Mesodermal cell (in vitro differentiated cells): ENCODE results near the gene C17orf100.
A peak's percentile ranks its signal among the peaks of the same experiment; 100 is the strongest.
"Not testable (repeated sequence)": the region's sequence is repeated elsewhere in the genome, so short reads cannot be mapped to it uniquely, and the experiment has no call there.

Experiments used
- H3K27ac ChIP-seq: 2 replicates; pipeline ENCODE4 v1.7.0; 2013; ENCODE audit warnings: mild to moderate bottlenecking, low read depth, low read length, moderate library complexity; ENCODE audit not compliant: severe bottlenecking
- H3K36me3 ChIP-seq: 2 replicates; pipeline ENCODE4 v1.7.1; 2013; ENCODE audit warnings: mild to moderate bottlenecking, low read length, moderate library complexity; ENCODE audit not compliant: control insufficient read depth, insufficient read depth
- H3K4me1 ChIP-seq: one replicate; pipeline ENCODE4 v1.7.1; 2013; ENCODE audit warnings: mild to moderate bottlenecking, low read length; ENCODE audit not compliant: insufficient read depth, control insufficient read depth, poor library complexity, severe bottlenecking
- H3K4me3 ChIP-seq: 2 replicates; pipeline ENCODE4 v1.7.0; 2013; ENCODE audit warnings: low read length, control low read depth, mild to moderate bottlenecking; ENCODE audit not compliant: insufficient read depth, poor library complexity, severe bottlenecking; ENCODE audit errors: extremely low read depth
- H3K9me3 ChIP-seq: 2 replicates; pipeline ENCODE4 v1.7.1; 2013; ENCODE audit warnings: mild to moderate bottlenecking, low read length, moderate library complexity; ENCODE audit not compliant: control insufficient read depth
- WGBS, 2 experiments: methylation state at CpG; one replicate each; pipeline ENCODE4 v1.1.5; 2013; ENCODE audit warnings: missing lambda C conversion rate in 2 of 2; ENCODE audit not compliant: insufficient coverage in 2 of 2; 5-methylcytosine and 5-hydroxymethylcytosine counted together

C17orf100 gene

DNA sequence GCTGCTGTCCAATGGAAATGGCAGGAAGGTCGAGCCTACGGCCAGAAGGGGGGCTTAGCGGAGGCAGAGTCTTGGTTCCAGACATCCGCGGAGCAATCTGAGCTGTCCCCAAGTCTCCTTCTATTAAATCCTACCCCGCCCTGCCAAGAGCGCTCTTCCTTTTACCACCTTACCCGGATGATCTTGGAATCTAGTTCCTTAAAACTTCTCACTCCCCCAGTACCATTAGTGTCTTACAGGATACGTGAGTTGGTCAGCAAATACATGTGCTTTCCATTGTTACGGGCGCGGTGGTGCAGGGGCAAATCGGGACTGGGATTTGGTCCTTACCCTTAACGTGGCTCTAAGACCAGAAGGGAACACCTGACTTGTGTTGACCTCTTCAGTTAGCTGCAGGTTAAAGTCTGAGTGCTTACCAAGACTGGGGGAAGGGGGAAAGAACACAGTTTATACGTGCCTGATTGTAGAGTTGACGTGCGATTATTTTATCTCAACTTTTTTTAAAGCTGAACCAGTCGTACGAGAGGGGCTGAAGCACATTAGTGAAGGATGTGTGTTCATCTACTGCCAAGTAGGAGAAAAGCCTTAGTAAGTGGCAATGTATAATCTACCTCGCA, 10.2 kb upstream of the C17orf100 start:
- Histone ChIP-seq H3K27ac (peak overlapping the region; percentile 90), H3K9me3 (no peaks in the 10 kb centered on the region), H3K36me3 (peaks cover 30% of the 10 kb centered on the region), H3K4me3 (peak overlapping the region; percentile 80), H3K4me1 (peaks cover 14% of the 10 kb centered on the region)
- 2 to 4% methylated on average over 19 of the region's 20 CpGs for WGBS, 2 experiments

- Histone ChIP-seq H3K36me3 (peaks cover 36% of the 10 kb centered on the region), H3K27ac (no peak overlapping the region), H3K4me1 (peaks cover 14% of the 10 kb centered on the region), H3K9me3 (no peaks in the 10 kb centered on the region), H3K4me3 (no peak overlapping the region)
- no CpG with 5 or more reads among the region's 2 CpGs for WGBS, 2 experiments
Observed at GRCh38 chr17:6642592-6642991, 9.0 kb upstream of the C17orf100 start.

- H3K4me1 ChIP-seq = peaks cover 14% of the 10 kb centered on the region
- H3K36me3 ChIP-seq = peaks cover 45% of the 10 kb centered on the region
- 91% methylated on average over 3 of the region's 5 CpGs; no CpG with 5 or more reads in 1 of the 2 experiments for WGBS, 2 experiments
- no peaks in the 10 kb centered on the region for H3K9me3 ChIP-seq
- H3K4me3 ChIP-seq = no peak overlapping the region
- no peak overlapping the region for H3K27ac ChIP-seq
Observed at GRCh38 chr17:6643451-6644125, 8.0 kb upstream of the C17orf100 start.

DNA sequence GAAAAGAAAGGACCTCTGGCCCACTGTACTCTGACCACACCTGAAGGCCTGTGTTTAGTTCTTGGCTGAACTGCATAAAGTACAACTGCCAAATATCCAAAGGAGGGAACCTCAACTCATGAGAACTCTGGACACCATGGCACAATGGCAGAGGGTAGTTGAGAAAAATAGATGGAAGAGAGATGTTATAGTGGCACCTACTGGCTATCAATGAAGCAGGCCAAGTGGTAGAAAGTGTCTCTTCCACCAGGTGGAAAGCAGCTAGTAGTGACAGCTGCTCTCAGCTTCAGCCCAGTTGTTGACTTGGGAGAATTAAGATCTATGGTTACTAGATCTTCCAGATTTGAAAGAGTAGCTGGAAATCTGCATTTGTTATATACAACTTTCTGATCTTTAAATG, 3.4 kb upstream of the C17orf100 start:
- no peak overlapping the region for H3K4me3 ChIP-seq
- peaks cover 4% of the 10 kb centered on the region for H3K4me1 ChIP-seq
- H3K27ac ChIP-seq = no peak overlapping the region
- H3K9me3 ChIP-seq = no peaks in the 10 kb centered on the region
- peaks cover 54% of the 10 kb centered on the region for H3K36me3 ChIP-seq

GRCh38 chr17:6651919-6652452, 424 bp downstream of the C17orf100 start:
- WGBS, 2 experiments = 60% methylated on average over 45 to 47 of the region's 47 CpGs
- Histone ChIP-seq H3K4me3 (peak overlapping the region; percentile 72), H3K4me1 (peaks cover 16% of the 10 kb centered on the region), H3K36me3 (peaks cover 26% of the 10 kb centered on the region), H3K27ac (peak overlapping the region; percentile 33), H3K9me3 (no peaks in the 10 kb centered on the region)

DNA sequence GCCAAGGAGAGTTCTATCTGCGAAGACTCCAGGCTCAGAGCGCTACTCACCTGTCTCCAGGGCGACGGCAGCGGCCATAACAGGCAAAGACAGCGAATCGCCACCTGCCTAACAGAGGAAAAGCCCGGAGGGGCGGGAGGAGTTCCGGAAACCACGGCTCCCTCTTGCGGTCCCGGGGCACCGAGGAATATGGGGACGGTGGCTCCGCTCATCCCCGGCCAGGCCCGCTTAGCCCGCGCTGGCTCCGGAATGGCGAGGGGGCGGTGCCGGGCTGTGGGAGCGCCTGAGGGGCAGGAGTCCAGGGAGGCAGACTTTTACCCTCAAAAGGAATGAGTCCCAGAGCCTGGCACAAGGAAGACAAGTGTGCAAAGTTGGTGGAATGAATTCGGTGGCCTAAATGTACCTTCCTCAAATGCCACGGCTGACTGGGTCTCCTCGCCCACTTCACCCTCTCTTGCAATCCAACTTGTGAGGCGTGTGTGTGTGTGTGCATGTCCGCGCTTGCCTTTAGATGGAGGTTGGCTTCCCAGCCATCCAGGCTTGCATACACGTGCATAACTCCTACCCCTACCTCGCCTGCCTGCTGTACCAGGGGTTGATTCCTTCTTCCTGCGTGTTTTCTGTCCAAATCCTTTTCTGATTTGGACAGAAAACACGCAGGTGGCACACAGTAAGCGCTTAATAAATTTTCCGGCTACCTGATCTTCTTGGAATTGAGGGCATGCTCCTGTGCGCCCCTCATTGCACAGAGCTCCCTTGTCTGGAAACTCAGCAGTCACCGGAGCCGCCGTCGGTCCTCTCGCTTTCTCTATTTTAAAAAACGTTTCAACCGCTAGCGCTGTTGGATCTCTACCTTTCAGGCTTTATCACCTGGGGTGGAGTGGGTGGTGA, 3.5 kb downstream of the C17orf100 start:
- H3K4me1 ChIP-seq = peaks cover 14% of the 10 kb centered on the region
- H3K27ac ChIP-seq = no peak overlapping the region
- no peaks in the 10 kb centered on the region for H3K36me3 ChIP-seq
- peak overlapping the region; percentile 23 for H3K4me3 ChIP-seq
- WGBS, 2 experiments = 6 to 7% methylated on average over 19 to 37 of the region's 46 CpGs
- H3K9me3 ChIP-seq = no peaks in the 10 kb centered on the region

DNA sequence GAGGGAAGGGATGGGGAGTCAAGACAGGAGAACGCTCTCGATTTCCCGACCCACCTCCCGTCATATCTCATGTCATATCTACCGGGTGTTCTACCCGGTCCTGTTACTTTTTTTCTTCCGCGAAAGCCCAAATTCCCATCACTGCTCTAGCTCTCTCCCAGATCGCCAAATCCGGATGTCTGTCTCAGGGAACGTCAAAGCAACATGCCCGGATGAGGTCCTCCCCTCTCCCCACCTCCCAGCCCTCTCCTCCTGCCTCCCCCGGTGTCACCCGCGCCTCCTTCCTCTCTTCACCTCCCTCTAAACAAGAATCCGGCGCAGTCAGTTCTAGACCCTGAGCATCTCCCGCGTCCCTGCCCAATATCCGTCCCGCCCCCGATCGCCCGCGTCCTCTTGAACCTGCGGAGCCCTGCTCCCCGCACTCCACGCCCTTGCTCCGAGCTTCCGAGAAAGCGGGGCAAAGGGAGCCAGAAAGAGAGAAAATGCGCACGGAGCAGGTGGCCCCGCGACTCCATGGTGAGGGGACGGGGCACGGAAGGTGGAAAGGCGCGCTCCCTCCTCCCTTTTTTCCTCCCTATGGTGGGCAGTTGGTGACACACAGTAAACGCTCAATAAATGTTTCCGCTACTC, 4.3 kb downstream of the C17orf100 start:
- H3K36me3 ChIP-seq, H3K9me3 ChIP-seq, H3K27ac ChIP-seq: not testable (repeated sequence)
- WGBS, 2 experiments = 0% methylated on average over 9 of the region's 41 CpGs; no CpG with 5 or more reads in 1 of the 2 experiments
- Histone ChIP-seq H3K4me3 (peak overlapping the region; percentile 23), H3K4me1 (peaks cover 12% of the 10 kb centered on the region)

- H3K36me3 ChIP-seq, H3K9me3 ChIP-seq, H3K27ac ChIP-seq: not testable (repeated sequence)
- peaks cover 12% of the 10 kb centered on the region for H3K4me1 ChIP-seq
- H3K4me3 ChIP-seq = peak overlapping the region; percentile 21
- 7 to 10% methylated on average over 14 to 20 of the region's 55 CpGs for WGBS, 2 experiments
Observed at GRCh38 chr17:6656797-6657632, 5.5 kb downstream of the C17orf100 start.

GRCh38 chr17:6657633-6658287, 6.2 kb downstream of the C17orf100 start:
- Histone ChIP-seq H3K4me3 (peak overlapping the region; percentile 21), H3K27ac (no peak overlapping the region), H3K36me3 (no peaks in the 10 kb centered on the region), H3K4me1 (peaks cover 12% of the 10 kb centered on the region), H3K9me3 (no peaks in the 10 kb centered on the region)
- 84 to 85% methylated on average over 10 to 14 of the region's 18 CpGs for WGBS, 2 experiments
